DND-41 (cell line): ENCODE data around the gene MSL1.

Source experiments
- ATAC-seq: fragments of 200-7000 bp; cut with Tn5 transposase; 3 replicates; pipeline ENCODE4 v1.9.1; 2021; ENCODE audit warnings: low read depth; ENCODE audit not compliant: insufficient read depth
- DNase-seq: peaks from one replicate; pipeline ENCODE4 v3.0.0-alpha.2; 2020
- H2AFZ ChIP-seq: 2 replicates; pipeline ENCODE4 v1.6.0; 2012; ENCODE audit warnings: low read depth, low read length
- H3K27ac ChIP-seq: 2 replicates; pipeline ENCODE4 v1.5.1; 2012; ENCODE audit warnings: low read length, inconsistent platforms
- H3K27me3 ChIP-seq: fragments of 200-600 bp; sonication (generic); 2 replicates; pipeline ENCODE4 v1.6.0; 2012; ENCODE audit warnings: low read length, mild to moderate bottlenecking, inconsistent platforms; ENCODE audit not compliant: insufficient read depth, poor library complexity
- H3K36me3 ChIP-seq: 2 replicates; pipeline ENCODE4 v1.5.1; 2012; ENCODE audit warnings: low read length, inconsistent platforms; ENCODE audit not compliant: insufficient read depth
- H3K4me1 ChIP-seq: 2 replicates; pipeline ENCODE4 v1.5.1; 2012; ENCODE audit warnings: mild to moderate bottlenecking, low read length; ENCODE audit not compliant: insufficient read depth
- H3K4me2 ChIP-seq: 2 replicates; pipeline ENCODE4 v1.6.0; 2012; ENCODE audit warnings: mild to moderate bottlenecking, moderate library complexity, low read length, inconsistent platforms; ENCODE audit not compliant: insufficient read depth
- H3K4me3 ChIP-seq, 2 experiments: fragments of 200-600 bp in 1 of 2; shearing (Covaris generic) in 1 of 2; 2 replicates each; pipeline ENCODE4 v1.5.1; 2012 to 2016; ENCODE audit warnings: inconsistent platforms in 2 of 2, low read length in 2 of 2, mild to moderate bottlenecking in 2 of 2, low read depth in 1 of 2, moderate library complexity in 1 of 2
- H3K79me2 ChIP-seq: 2 replicates; pipeline ENCODE4 v1.6.0; 2012; ENCODE audit warnings: low read length, inconsistent platforms; ENCODE audit not compliant: insufficient read depth
- H3K9ac ChIP-seq: 2 replicates; pipeline ENCODE4 v1.6.0; 2012; ENCODE audit warnings: low read depth, mild to moderate bottlenecking, inconsistent platforms, low read length, moderate library complexity
- H3K9me3 ChIP-seq: 2 replicates; pipeline ENCODE4 v1.5.1; 2012; ENCODE audit warnings: low read length, moderate library complexity, mild to moderate bottlenecking, inconsistent platforms; ENCODE audit not compliant: insufficient read depth, severe bottlenecking
- H4K20me1 ChIP-seq: 2 replicates; pipeline ENCODE4 v1.6.0; 2012; ENCODE audit warnings: low read length; ENCODE audit not compliant: insufficient read depth
- EZH2 ChIP-seq: IDR thresholded peaks from 3 replicates; pipeline ENCODE4 v1.6.1; 2012; ENCODE audit warnings: borderline replicate concordance, low read depth, mild to moderate bottlenecking, moderate library complexity, low read length, inconsistent platforms; ENCODE audit not compliant: severe bottlenecking
- TF ChIP-seq, protein P1 (sequence below): IDR thresholded peaks from 2 replicates; pipeline ENCODE4 v1.5.1; 2012; ENCODE audit warnings: borderline replicate concordance, low read length, moderate library complexity, mild to moderate bottlenecking; ENCODE audit not compliant: poor library complexity, severe bottlenecking; ENCODE audit errors: extremely low read depth

MSL1 gene

GRCh38 chr17:40157973-40158372 is 36.2 kb downstream of the MSL1 start:
- H3K27me3 ChIP-seq: no peaks in the 10 kb centered on the region
- no peaks in the 10 kb centered on the region for H3K9me3 ChIP-seq
- H3K9ac ChIP-seq: no peak overlapping the region
- H4K20me1 ChIP-seq: peaks cover 11% of the 10 kb centered on the region; the same call in 1 of the 2 replicates
- no peak overlapping the region for H3K27ac ChIP-seq
- H3K4me2 ChIP-seq: no peak overlapping the region
- H2AFZ ChIP-seq: no peak overlapping the region
- peaks cover 86% of the 10 kb centered on the region for H3K79me2 ChIP-seq
- no peak overlapping the region for H3K4me3 ChIP-seq
- no peaks in the 10 kb centered on the region for H3K4me1 ChIP-seq
- no peak for DNase-seq
- H3K36me3 ChIP-seq: peaks cover 84% of the 10 kb centered on the region
- no peak for ATAC-seq
- TF ChIP-seq, protein P1, sequence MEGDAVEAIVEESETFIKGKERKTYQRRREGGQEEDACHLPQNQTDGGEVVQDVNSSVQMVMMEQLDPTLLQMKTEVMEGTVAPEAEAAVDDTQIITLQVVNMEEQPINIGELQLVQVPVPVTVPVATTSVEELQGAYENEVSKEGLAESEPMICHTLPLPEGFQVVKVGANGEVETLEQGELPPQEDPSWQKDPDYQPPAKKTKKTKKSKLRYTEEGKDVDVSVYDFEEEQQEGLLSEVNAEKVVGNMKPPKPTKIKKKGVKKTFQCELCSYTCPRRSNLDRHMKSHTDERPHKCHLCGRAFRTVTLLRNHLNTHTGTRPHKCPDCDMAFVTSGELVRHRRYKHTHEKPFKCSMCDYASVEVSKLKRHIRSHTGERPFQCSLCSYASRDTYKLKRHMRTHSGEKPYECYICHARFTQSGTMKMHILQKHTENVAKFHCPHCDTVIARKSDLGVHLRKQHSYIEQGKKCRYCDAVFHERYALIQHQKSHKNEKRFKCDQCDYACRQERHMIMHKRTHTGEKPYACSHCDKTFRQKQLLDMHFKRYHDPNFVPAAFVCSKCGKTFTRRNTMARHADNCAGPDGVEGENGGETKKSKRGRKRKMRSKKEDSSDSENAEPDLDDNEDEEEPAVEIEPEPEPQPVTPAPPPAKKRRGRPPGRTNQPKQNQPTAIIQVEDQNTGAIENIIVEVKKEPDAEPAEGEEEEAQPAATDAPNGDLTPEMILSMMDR: no peak

DNA sequence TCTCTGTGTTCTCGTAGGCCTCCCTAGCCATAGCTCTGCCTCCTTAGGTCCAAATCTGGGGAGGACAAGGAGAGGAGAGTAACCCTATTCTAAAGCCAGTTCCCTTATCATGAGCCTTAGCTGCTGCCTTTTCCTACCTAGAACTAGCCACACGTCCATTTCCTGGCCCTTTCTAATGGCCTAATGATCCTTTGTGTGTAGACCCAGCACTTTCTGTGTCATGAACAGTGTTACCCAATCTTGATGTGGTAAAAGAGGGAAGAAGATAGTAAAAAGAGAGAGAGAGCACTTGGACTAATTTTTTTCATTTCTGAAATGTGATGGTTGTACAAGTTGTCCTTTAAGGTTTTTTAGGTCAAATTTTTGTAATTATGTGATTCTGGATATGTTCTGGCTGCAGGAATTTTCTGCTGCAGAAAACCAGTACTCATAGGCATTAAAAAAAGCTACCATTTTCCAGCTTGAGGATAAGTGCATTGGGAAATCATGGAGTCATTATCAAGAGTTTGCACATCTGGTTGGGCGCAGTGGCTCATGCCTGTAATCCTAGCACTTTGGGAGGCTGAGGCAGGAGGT is 36.8 kb downstream of the MSL1 start:
- Histone ChIP-seq H3K4me3 (no peak overlapping the region), H3K9ac (no peak overlapping the region), H2AFZ (no peak overlapping the region), H3K4me2 (no peak overlapping the region), H4K20me1 (peaks cover 11% of the 10 kb centered on the region; the same call in 1 of the 2 replicates), H3K27me3 (no peaks in the 10 kb centered on the region), H3K79me2 (peaks cover 80% of the 10 kb centered on the region), H3K4me1 (no peaks in the 10 kb centered on the region), H3K36me3 (peaks cover 84% of the 10 kb centered on the region), H3K9me3 (no peaks in the 10 kb centered on the region), H3K27ac (no peak overlapping the region)
- no peak for ATAC-seq
- no peak for DNase-seq
- TF ChIP-seq, protein P1: no peak
- TF ChIP-seq EZH2: no peak

DNA sequence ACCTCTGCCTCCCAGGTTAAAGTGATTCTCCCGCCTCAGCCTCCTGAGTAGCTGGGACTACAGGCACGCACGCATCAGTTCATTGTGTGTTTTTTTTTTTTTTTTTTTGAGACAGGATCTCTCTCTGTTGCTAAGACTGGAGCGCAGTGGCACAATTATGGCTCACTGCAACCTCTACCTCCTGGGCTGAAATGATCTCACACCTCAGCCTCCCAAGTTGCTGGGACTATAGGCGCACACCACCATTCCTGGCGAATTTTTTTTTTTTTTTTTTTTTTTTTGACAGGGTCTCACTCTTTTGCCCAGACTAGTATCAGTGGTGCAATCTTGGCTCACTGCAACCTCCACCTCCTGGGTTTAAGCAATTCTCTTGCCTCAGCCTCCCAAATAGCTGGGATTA is 37.7 kb downstream of the MSL1 start:
- H3K9ac ChIP-seq: no peak overlapping the region
- DNase-seq (no peak), ATAC-seq (no peak)
- peaks cover 81% of the 10 kb centered on the region for H3K36me3 ChIP-seq
- TF ChIP-seq, protein P1: no peak
- no peak for TF ChIP-seq EZH2
- H3K4me1 ChIP-seq: no peaks in the 10 kb centered on the region
- H3K27me3 ChIP-seq: no peaks in the 10 kb centered on the region
- no peak overlapping the region for H3K4me3 ChIP-seq
- H3K27ac ChIP-seq: no peak overlapping the region
- peaks cover 71% of the 10 kb centered on the region for H3K79me2 ChIP-seq
- H2AFZ ChIP-seq: no peak overlapping the region
- H3K4me2 ChIP-seq: no peak overlapping the region
- H4K20me1 ChIP-seq: peaks cover 11% of the 10 kb centered on the region; the same call in 1 of the 2 replicates
- no peaks in the 10 kb centered on the region for H3K9me3 ChIP-seq
